Adrenal gland (tissue), 5 donors: ENCODE measurements around the gene RAD51B.

Experiments used
- POLR2A ChIP-seq, 2 donors: fragments of 450-650 bp; IDR thresholded peaks; one replicate each; pipeline ENCODE4 v1.6.1; 2017; ENCODE audit warnings: antibody characterized with exemption in 2 of 2, mild to moderate bottlenecking in 2 of 2, moderate library complexity in 1 of 2
- TF ChIP-seq, protein P1 (sequence below), 6 experiments: fragments of 450-650 bp in 4 of 6; fragments of 200-600 bp in 2 of 6; sonication (generic) in 1 of 6; IDR thresholded peaks; 1 replicate in 5 of 6; 2 replicates in 1 of 6; pipeline versions ENCODE4 v1.5.1 to v1.8.0; 2016 to 2021; ENCODE audit warnings: antibody characterized with exemption in 6 of 6, mild to moderate bottlenecking in 2 of 6, moderate library complexity in 1 of 6
- donor health status: DM: no; HTN: no; CAD: no.

DNA sequence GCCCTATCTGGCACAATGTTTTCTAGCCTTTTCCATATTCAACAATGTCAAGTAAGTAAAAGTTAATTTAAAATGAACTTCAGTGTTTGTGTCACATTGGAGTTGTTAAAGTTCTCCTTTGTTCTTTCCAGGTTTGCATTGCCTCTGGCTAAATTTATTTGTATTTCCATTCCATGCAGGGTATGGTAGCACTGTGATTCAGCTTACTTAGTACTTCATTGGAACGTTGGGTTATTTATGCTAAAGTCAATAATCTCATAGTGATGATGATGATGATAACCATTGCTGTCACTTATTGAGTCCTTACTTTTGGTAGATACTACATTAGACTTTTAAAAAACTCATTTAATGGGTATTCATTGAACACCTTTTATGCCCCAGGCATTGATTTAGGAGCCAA, 286.9 kb downstream of the RAD51B start:
- TF ChIP-seq, protein P1, sequence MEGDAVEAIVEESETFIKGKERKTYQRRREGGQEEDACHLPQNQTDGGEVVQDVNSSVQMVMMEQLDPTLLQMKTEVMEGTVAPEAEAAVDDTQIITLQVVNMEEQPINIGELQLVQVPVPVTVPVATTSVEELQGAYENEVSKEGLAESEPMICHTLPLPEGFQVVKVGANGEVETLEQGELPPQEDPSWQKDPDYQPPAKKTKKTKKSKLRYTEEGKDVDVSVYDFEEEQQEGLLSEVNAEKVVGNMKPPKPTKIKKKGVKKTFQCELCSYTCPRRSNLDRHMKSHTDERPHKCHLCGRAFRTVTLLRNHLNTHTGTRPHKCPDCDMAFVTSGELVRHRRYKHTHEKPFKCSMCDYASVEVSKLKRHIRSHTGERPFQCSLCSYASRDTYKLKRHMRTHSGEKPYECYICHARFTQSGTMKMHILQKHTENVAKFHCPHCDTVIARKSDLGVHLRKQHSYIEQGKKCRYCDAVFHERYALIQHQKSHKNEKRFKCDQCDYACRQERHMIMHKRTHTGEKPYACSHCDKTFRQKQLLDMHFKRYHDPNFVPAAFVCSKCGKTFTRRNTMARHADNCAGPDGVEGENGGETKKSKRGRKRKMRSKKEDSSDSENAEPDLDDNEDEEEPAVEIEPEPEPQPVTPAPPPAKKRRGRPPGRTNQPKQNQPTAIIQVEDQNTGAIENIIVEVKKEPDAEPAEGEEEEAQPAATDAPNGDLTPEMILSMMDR (IDR thresholded peaks at IDR 0.05), result no peak
- TF ChIP-seq POLR2A (IDR thresholded peaks at IDR 0.05), result no peak
